HL-60 (cell line): Measurements from ENCODE around the gene FAM83G.
"Not testable (repeated sequence)": the region's sequence is repeated elsewhere in the genome, so short reads cannot be mapped to it uniquely, and the experiment has no call there.

ENCODE experiments used
- DNase-seq, 2 experiments: peaks; one replicate each; pipeline ENCODE4 v3.0.0-alpha.2; 2010 to 2020; ENCODE audit warnings: low read depth in 1 of 2, low spot score in 1 of 2
- H3K27ac ChIP-seq: fragments of 250-450 bp; sonication (Bioruptor Pico); replicated peaks from 2 replicates; pipeline ENCODE4 v1.5.1; 2020; ENCODE audit warnings: mild to moderate bottlenecking, moderate library complexity
- H3K27me3 ChIP-seq: fragments of 250-450 bp; sonication (Bioruptor Pico); 2 replicates; pipeline ENCODE4 v1.5.1; 2021; ENCODE audit warnings: mild to moderate bottlenecking, moderate library complexity; ENCODE audit not compliant: insufficient read depth, poor library complexity, severe bottlenecking
- H3K4me3 ChIP-seq: replicated peaks from 2 replicates; pipeline ENCODE4 v1.5.1; 2011; ENCODE audit warnings: mild to moderate bottlenecking, control low read depth, low read length; ENCODE audit not compliant: insufficient read depth
- GABPA ChIP-seq: IDR thresholded peaks from 2 replicates; pipeline ENCODE4 v1.6.1; 2012; ENCODE audit warnings: low read depth
- POLR2AphosphoS5 ChIP-seq: IDR thresholded peaks from 2 replicates; pipeline ENCODE4 v1.6.1; 2012; ENCODE audit warnings: low read depth
- SPI1 ChIP-seq: IDR thresholded peaks from 2 replicates; pipeline ENCODE4 v1.6.1; 2012; ENCODE audit warnings: low read depth, mild to moderate bottlenecking, borderline replicate concordance
- TF ChIP-seq, protein P1 (sequence below): IDR thresholded peaks from 2 replicates; pipeline ENCODE4 v1.6.1; 2012; ENCODE audit warnings: low read depth; ENCODE audit not compliant: insufficient replicate concordance
- TF ChIP-seq, protein P2 (sequence below): IDR thresholded peaks from one replicate; pipeline ENCODE4 v1.5.1; 2011; ENCODE audit warnings: low read length, control low read depth, inconsistent platforms; ENCODE audit not compliant: insufficient read depth

Gene FAM83G

DNA sequence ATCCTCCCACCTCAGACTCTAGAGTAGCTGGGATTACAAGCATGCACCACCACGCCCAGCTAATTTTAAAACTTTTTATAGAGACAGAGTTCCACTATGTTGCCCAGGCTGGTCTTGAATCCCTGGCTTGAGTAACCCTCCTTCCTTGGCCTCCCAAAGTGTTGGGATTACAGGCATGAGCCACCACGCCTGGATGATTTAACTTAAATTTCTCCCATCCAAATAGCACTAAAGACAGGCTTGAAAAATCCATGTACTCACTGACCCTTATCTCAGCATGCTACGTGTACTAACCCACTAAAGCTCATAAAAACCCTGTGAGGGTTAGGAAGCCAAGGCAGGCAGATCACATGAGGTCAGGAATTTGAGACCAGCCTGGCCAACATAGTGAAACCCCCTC is 48.0 kb downstream of the FAM83G start:
- no peak for DNase-seq
- TF ChIP-seq, protein P1, sequence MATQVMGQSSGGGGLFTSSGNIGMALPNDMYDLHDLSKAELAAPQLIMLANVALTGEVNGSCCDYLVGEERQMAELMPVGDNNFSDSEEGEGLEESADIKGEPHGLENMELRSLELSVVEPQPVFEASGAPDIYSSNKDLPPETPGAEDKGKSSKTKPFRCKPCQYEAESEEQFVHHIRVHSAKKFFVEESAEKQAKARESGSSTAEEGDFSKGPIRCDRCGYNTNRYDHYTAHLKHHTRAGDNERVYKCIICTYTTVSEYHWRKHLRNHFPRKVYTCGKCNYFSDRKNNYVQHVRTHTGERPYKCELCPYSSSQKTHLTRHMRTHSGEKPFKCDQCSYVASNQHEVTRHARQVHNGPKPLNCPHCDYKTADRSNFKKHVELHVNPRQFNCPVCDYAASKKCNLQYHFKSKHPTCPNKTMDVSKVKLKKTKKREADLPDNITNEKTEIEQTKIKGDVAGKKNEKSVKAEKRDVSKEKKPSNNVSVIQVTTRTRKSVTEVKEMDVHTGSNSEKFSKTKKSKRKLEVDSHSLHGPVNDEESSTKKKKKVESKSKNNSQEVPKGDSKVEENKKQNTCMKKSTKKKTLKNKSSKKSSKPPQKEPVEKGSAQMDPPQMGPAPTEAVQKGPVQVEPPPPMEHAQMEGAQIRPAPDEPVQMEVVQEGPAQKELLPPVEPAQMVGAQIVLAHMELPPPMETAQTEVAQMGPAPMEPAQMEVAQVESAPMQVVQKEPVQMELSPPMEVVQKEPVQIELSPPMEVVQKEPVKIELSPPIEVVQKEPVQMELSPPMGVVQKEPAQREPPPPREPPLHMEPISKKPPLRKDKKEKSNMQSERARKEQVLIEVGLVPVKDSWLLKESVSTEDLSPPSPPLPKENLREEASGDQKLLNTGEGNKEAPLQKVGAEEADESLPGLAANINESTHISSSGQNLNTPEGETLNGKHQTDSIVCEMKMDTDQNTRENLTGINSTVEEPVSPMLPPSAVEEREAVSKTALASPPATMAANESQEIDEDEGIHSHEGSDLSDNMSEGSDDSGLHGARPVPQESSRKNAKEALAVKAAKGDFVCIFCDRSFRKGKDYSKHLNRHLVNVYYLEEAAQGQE = no peak
- TF ChIP-seq GABPA = no peak
- no peak for TF ChIP-seq SPI1
- TF ChIP-seq POLR2AphosphoS5 = no peak
- Histone ChIP-seq H3K27ac (no peak overlapping the region), H3K27me3 (no peaks in the 10 kb centered on the region), H3K4me3 (no peak overlapping the region)

DNA sequence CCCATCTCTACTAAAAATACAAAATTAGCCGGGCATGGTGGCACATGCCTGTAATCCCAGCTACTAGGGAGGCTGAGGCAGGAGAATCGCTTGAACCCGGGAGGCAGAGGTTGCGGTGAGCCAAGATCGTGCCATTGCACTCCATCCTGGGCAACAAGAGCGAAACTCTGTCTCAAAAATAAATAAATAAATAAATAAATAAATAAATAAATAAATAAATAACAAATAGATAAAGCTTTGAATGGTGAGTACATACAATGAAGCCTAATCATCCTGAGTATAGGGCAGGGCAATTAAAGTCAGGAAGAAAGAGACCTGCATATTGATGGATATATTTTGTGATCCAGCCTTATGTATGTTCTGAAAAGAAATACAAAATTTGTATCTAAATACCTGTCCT is 48.5 kb downstream of the FAM83G start:
- H3K4me3 ChIP-seq, H3K27ac ChIP-seq, H3K27me3 ChIP-seq, DNase-seq: not testable (repeated sequence)

DNA sequence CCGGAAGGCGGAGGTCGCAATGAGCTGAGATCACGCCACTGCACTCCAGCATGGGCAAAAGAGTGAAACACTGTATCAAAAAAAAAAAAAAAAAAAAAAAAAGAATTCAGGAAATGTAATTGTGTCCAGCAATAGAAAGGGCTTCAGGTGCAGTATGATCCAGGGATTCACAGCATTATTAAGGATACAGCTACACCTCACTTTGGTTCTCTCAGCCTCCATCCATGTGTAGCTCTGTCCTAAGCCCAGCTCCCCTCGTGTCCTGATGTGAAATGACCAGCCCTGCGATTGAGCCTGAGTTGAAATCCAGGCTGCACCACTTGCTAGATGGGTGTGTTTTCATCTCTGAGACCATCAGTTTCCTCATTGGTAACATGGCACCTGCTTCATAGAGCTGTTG is 49.6 kb downstream of the FAM83G start:
- TF ChIP-seq, protein P1 = no peak
- TF ChIP-seq GABPA (no peak), POLR2AphosphoS5 (no peak), SPI1 (no peak)
- TF ChIP-seq, protein P2, sequence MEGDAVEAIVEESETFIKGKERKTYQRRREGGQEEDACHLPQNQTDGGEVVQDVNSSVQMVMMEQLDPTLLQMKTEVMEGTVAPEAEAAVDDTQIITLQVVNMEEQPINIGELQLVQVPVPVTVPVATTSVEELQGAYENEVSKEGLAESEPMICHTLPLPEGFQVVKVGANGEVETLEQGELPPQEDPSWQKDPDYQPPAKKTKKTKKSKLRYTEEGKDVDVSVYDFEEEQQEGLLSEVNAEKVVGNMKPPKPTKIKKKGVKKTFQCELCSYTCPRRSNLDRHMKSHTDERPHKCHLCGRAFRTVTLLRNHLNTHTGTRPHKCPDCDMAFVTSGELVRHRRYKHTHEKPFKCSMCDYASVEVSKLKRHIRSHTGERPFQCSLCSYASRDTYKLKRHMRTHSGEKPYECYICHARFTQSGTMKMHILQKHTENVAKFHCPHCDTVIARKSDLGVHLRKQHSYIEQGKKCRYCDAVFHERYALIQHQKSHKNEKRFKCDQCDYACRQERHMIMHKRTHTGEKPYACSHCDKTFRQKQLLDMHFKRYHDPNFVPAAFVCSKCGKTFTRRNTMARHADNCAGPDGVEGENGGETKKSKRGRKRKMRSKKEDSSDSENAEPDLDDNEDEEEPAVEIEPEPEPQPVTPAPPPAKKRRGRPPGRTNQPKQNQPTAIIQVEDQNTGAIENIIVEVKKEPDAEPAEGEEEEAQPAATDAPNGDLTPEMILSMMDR = no peak
- Histone ChIP-seq H3K4me3 (no peak overlapping the region), H3K27me3 (no peaks in the 10 kb centered on the region), H3K27ac (no peak overlapping the region)
- no peak for DNase-seq

DNA sequence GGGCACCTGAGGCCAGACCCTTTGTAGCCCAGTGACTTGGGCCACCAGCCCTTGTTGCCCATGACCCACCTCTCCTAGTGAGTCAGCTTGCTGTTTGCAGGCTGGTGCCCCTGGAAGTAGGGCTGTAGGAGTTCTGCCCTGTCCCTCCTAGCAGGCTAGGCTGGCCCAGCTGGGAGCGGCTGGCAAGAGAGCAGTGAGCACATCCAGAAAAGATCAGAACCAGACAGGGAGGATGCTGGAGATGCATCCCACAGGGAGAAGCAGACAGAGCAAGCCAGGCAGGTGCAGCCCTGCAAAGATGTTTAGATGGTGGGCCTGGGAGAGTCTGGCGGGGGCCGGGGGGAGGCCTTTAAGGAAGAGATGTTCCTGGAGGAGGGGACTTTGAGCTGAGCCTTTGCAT is 50.2 kb downstream of the FAM83G start:
- no peaks in the 10 kb centered on the region for H3K27me3 ChIP-seq
- H3K27ac ChIP-seq = no peak overlapping the region
- TF ChIP-seq, protein P1 = no peak
- TF ChIP-seq SPI1 (no peak), POLR2AphosphoS5 (no peak), GABPA (no peak)
- TF ChIP-seq, protein P2 = no peak
- no peak overlapping the region for H3K4me3 ChIP-seq
- DNase-seq = no peak
